Measurements from ENCODE around the gene ALG1. TPM values are rescaled to one million over a fixed set of nuclear protein-coding genes. Genes with fewer than 3 reads are reported as not detected.

ALG1 gene
- 10 to 100 TPM; 21.9 to 45.3 (median 27.3) TPM for polyA plus RNA-seq (ENCODE audit: low read depth in 6 of 6)

- Mint-ChIP-seq H3K27ac (peak within 1 kb of the TSS; percentile 93 to 97 (median 96)), H3K27me3 (peaks cover 0 to 6% (median 0%) of the 10 kb centered on the region in 3 donors), H3K36me3 (peaks cover 6 to 10% of the 10 kb centered on the region in 2 donors), H3K4me1 (peaks cover 24 to 42% (median 41%) of the 10 kb centered on the region in 3 donors), H3K9me3 (no peaks in the 10 kb centered on the region), H3K4me3 (peak within 1 kb of the TSS; percentile 91 to 98 (median 96))
- DNase-seq (peak; percentile 85), ATAC-seq (ENCODE audit: low read depth in 2 of 2) (peak; percentile 91)
Observed at GRCh38 chr16:5071681-5072333, at the start of gene ALG1. Gene ALG1 (plus strand): TSS chr16:5071843. CDS start chr16:5071850, 7 bp downstream.

GRCh38 chr16:5022521-5022920 lies 49.1 kb upstream of the ALG1 start:
- Mint-ChIP-seq H3K27ac (no peak overlapping the region), H3K9me3 (no peaks in the 10 kb centered on the region), H3K4me1 (no peaks in the 10 kb centered on the region), H3K4me3 (no peak overlapping the region), H3K36me3 (no peaks in the 10 kb centered on the region), H3K27me3 (peaks cover 0 to 9% (median 6%) of the 10 kb centered on the region in 3 donors)
- DNase-seq (no peak), ATAC-seq (ENCODE audit: low read depth in 2 of 2) (no peak)

GRCh38 chr16:5024632-5025031 lies 47.0 kb upstream of the ALG1 start:
- Mint-ChIP-seq H3K27me3 (peaks cover 0 to 9% (median 6%) of the 10 kb centered on the region in 3 donors), H3K4me3 (no peak overlapping the region), H3K36me3 (peaks cover 0 to 7% of the 10 kb centered on the region in 2 donors), H3K9me3 (no peaks in the 10 kb centered on the region), H3K4me1 (no peaks in the 10 kb centered on the region), H3K27ac (no peak overlapping the region)
- ATAC-seq (ENCODE audit: low read depth in 2 of 2) (no peak), DNase-seq (no peak)

- Mint-ChIP-seq H3K27ac (no peak overlapping the region), H3K4me3 (no peak overlapping the region), H3K9me3 (no peaks in the 10 kb centered on the region), H3K36me3 (peaks cover 0 to 7% of the 10 kb centered on the region in 2 donors), H3K4me1 (no peaks in the 10 kb centered on the region), H3K27me3 (peaks cover 0 to 6% (median 4%) of the 10 kb centered on the region in 3 donors)
- DNase-seq: no peak
- ATAC-seq (ENCODE audit: low read depth in 2 of 2): no peak
Observed at GRCh38 chr16:5025171-5025632, 46.4 kb upstream of the ALG1 start.

GRCh38 chr16:5026664-5027063 lies 45.0 kb upstream of the ALG1 start:
- Mint-ChIP-seq H3K27me3 (peaks cover 0 to 6% (median 0%) of the 10 kb centered on the region in 3 donors), H3K36me3 (peaks cover 0 to 7% of the 10 kb centered on the region in 2 donors), H3K4me3 (no peak overlapping the region), H3K27ac (no peak overlapping the region), H3K9me3 (no peaks in the 10 kb centered on the region), H3K4me1 (peaks cover 4 to 12% (median 5%) of the 10 kb centered on the region in 3 donors)
- ATAC-seq (ENCODE audit: low read depth in 2 of 2): no peak
- DNase-seq: no peak

GRCh38 chr16:5027086-5027485 lies 44.6 kb upstream of the ALG1 start:
- H3K4me1 Mint-ChIP-seq: peaks cover 8 to 16% (median 10%) of the 10 kb centered on the region in 3 donors
- peaks cover 0 to 7% of the 10 kb centered on the region in 2 donors for H3K36me3 Mint-ChIP-seq
- no peak for DNase-seq
- no peak for ATAC-seq (ENCODE audit: low read depth in 2 of 2)
- no peak overlapping the region for H3K27ac Mint-ChIP-seq
- H3K9me3 Mint-ChIP-seq: no peaks in the 10 kb centered on the region
- H3K27me3 Mint-ChIP-seq: peaks cover 0 to 1% (median 0%) of the 10 kb centered on the region in 3 donors
- no peak overlapping the region for H3K4me3 Mint-ChIP-seq

GRCh38 chr16:5027575-5028235 lies 43.9 kb upstream of the ALG1 start:
- DNase-seq (no peak), ATAC-seq (ENCODE audit: low read depth in 2 of 2) (no peak)
- H3K9me3 Mint-ChIP-seq: no peaks in the 10 kb centered on the region
- H3K27me3 Mint-ChIP-seq: no peaks in the 10 kb centered on the region
- H3K4me1 Mint-ChIP-seq: peaks cover 12 to 20% (median 14%) of the 10 kb centered on the region in 3 donors
- peaks cover 0 to 7% of the 10 kb centered on the region in 2 donors for H3K36me3 Mint-ChIP-seq
- peak overlapping the region in 1 of 6 donors; percentile 85 for H3K27ac Mint-ChIP-seq
- H3K4me3 Mint-ChIP-seq: no peak overlapping the region

GRCh38 chr16:5028950-5029475 lies 42.6 kb upstream of the ALG1 start:
- H3K4me1 Mint-ChIP-seq: peaks cover 15 to 25% (median 22%) of the 10 kb centered on the region in 3 donors
- H3K9me3 Mint-ChIP-seq: no peaks in the 10 kb centered on the region
- peak overlapping the region in 2 of 8 donors; percentile 31 to 53 for H3K4me3 Mint-ChIP-seq
- peaks cover 0 to 7% of the 10 kb centered on the region in 2 donors for H3K36me3 Mint-ChIP-seq
- DNase-seq: no peak
- H3K27ac Mint-ChIP-seq: peak overlapping the region in 1 of 6 donors; percentile 40
- no peaks in the 10 kb centered on the region for H3K27me3 Mint-ChIP-seq
- ATAC-seq (ENCODE audit: low read depth in 2 of 2): no peak

GRCh38 chr16:5030251-5030870 lies 41.3 kb upstream of the ALG1 start:
- ATAC-seq (ENCODE audit: low read depth in 2 of 2): no peak
- Mint-ChIP-seq H3K27me3 (no peaks in the 10 kb centered on the region), H3K36me3 (peaks cover 0 to 7% of the 10 kb centered on the region in 2 donors), H3K4me1 (peaks cover 22 to 33% (median 32%) of the 10 kb centered on the region in 3 donors), H3K4me3 (peak overlapping the region in 2 of 8 donors; percentile 3 to 38), H3K9me3 (no peaks in the 10 kb centered on the region), H3K27ac (peak overlapping the region in 1 of 6 donors; percentile 67)
- no peak for DNase-seq

GRCh38 chr16:5031601-5032000 lies 40.0 kb upstream of the ALG1 start:
- H3K4me3 Mint-ChIP-seq: peak overlapping the region in 6 of 8 donors; percentile 26 to 94 (median 72)
- no peaks in the 10 kb centered on the region for H3K27me3 Mint-ChIP-seq
- H3K9me3 Mint-ChIP-seq: no peaks in the 10 kb centered on the region
- peaks cover 0 to 7% of the 10 kb centered on the region in 2 donors for H3K36me3 Mint-ChIP-seq
- no peak for ATAC-seq (ENCODE audit: low read depth in 2 of 2)
- no peak for DNase-seq
- H3K27ac Mint-ChIP-seq: no peak overlapping the region
- H3K4me1 Mint-ChIP-seq: peaks cover 22 to 33% (median 33%) of the 10 kb centered on the region in 3 donors

GRCh38 chr16:5032748-5033167 lies 38.9 kb upstream of the ALG1 start:
- Mint-ChIP-seq H3K4me1 (peaks cover 22 to 36% (median 33%) of the 10 kb centered on the region in 3 donors), H3K27ac (peak overlapping the region in 5 of 6 donors; percentile 49 to 86 (median 59)), H3K36me3 (peaks cover 0 to 7% of the 10 kb centered on the region in 2 donors), H3K9me3 (no peaks in the 10 kb centered on the region), H3K4me3 (peak overlapping the region; percentile 55 to 94 (median 88)), H3K27me3 (no peaks in the 10 kb centered on the region)
- ATAC-seq (ENCODE audit: low read depth in 2 of 2): no peak
- no peak for DNase-seq

- Mint-ChIP-seq H3K9me3 (no peaks in the 10 kb centered on the region), H3K27me3 (no peaks in the 10 kb centered on the region), H3K36me3 (peaks cover 0 to 7% of the 10 kb centered on the region in 2 donors), H3K4me1 (peaks cover 22 to 36% (median 33%) of the 10 kb centered on the region in 3 donors), H3K4me3 (peak within 1 kb of the TSS; percentile 72 to 94 (median 92)), H3K27ac (peak within 1 kb of the TSS; percentile 86 to 96 (median 94))
- ATAC-seq (ENCODE audit: low read depth in 2 of 2): peak; percentile 92
- DNase-seq: peak; percentile 83
Observed at GRCh38 chr16:5033256-5034166, 38.1 kb upstream of the ALG1 start, which contains the start of gene NAGPA. Gene NAGPA (minus strand): TSS chr16:5033935. CDS start chr16:5033914, 21 bp downstream.
